ENCODE results near the gene MAN1B1.
"Not testable (repeated sequence)": the region's sequence is repeated elsewhere in the genome, so short reads cannot be mapped to it uniquely, and the experiment has no call there.

Gene MAN1B1

GRCh38 chr9:137116728-137117127 is 29.9 kb downstream of the MAN1B1 start:
- no peak for DNase-seq (ENCODE audit: extremely low read depth, low read depth)
- no peak for TF ChIP-seq CTCF (IDR thresholded peaks at IDR 0.05; ENCODE audit: low read depth, low read length)

GRCh38 chr9:137117269-137117731 is 30.5 kb downstream of the MAN1B1 start:
- TF ChIP-seq CTCF (IDR thresholded peaks at IDR 0.05; ENCODE audit: low read depth, low read length) = no peak
- no peak for DNase-seq (ENCODE audit: extremely low read depth, low read depth)

GRCh38 chr9:137118092-137118603 is 31.4 kb downstream of the MAN1B1 start:
- not testable (repeated sequence) for DNase-seq (ENCODE audit: extremely low read depth, low read depth)

GRCh38 chr9:137121927-137122795 is 35.4 kb downstream of the MAN1B1 start:
- DNase-seq (ENCODE audit: extremely low read depth, low read depth) = not testable (repeated sequence)

- DNase-seq (ENCODE audit: extremely low read depth, low read depth) = not testable (repeated sequence)
These were observed 36.1 kb downstream of the MAN1B1 start for GRCh38 chr9:137122796-137123467.

- no peak for TF ChIP-seq CTCF (IDR thresholded peaks at IDR 0.05; ENCODE audit: low read depth, low read length)
- DNase-seq (ENCODE audit: extremely low read depth, low read depth) = no peak
These were observed 36.7 kb downstream of the MAN1B1 start for GRCh38 chr9:137123468-137123837.

GRCh38 chr9:137123952-137124462 is 37.2 kb downstream of the MAN1B1 start:
- DNase-seq (ENCODE audit: extremely low read depth, low read depth) = not testable (repeated sequence)

- TF ChIP-seq CTCF (IDR thresholded peaks at IDR 0.05; ENCODE audit: low read depth, low read length) = no peak
- no peak for DNase-seq (ENCODE audit: extremely low read depth, low read depth)
These were observed 40.0 kb downstream of the MAN1B1 start for GRCh38 chr9:137126786-137127185.

- no peak for DNase-seq (ENCODE audit: extremely low read depth, low read depth)
- no peak for TF ChIP-seq CTCF (IDR thresholded peaks at IDR 0.05; ENCODE audit: low read depth, low read length)
These were observed 40.7 kb downstream of the MAN1B1 start for GRCh38 chr9:137127301-137128157.
